Calu3 (cell line): ENCODE results near the gene ATOSB. TPM values are rescaled to one million over a fixed set of nuclear protein-coding genes. Genes with fewer than 3 reads are reported as not detected.

ENCODE experiments used
- BruUV-seq: library from RNA; stranded (reverse); fragments of 400-500 nt; replicated peaks from 2 replicates; lab custom pipeline; 2021; lab: Mats Ljungman, UMichigan
- CTCF ChIA-PET: fragments of 300-600 bp; sonication (Branson Sonifier 250); formaldehyde crosslinking; loops from one replicate; lab custom pipeline; 2022; ENCODE audit warnings: antibody characterized with exemption; lab: Charles Lee
- DNase-seq: peaks from one replicate; pipeline ENCODE4 v3.0.0; 2022
- H3K27ac Mint-ChIP-seq: one replicate; pipeline ENCODE4 v1.8.0; 2022; ENCODE audit warnings: mixed read lengths; ENCODE audit not compliant: unreplicated experiment
- H3K27me3 Mint-ChIP-seq: one replicate; pipeline ENCODE4 v1.8.0; 2022; ENCODE audit warnings: mixed read lengths; ENCODE audit not compliant: unreplicated experiment
- H3K36me3 Mint-ChIP-seq: one replicate; pipeline ENCODE4 v1.8.0; 2022; ENCODE audit warnings: mild to moderate bottlenecking, moderate library complexity, mixed read lengths; ENCODE audit not compliant: insufficient read depth, unreplicated experiment
- H3K4me1 Mint-ChIP-seq: one replicate; pipeline ENCODE4 v1.8.0; 2022; ENCODE audit warnings: mild to moderate bottlenecking, low read depth, mixed read lengths; ENCODE audit not compliant: unreplicated experiment
- H3K4me3 Mint-ChIP-seq: one replicate; pipeline ENCODE4 v1.8.0; 2022; ENCODE audit warnings: mild to moderate bottlenecking, low read depth, moderate library complexity, mixed read lengths; ENCODE audit not compliant: unreplicated experiment
- H3K9me3 Mint-ChIP-seq: one replicate; pipeline ENCODE4 v1.8.0; 2022; ENCODE audit warnings: low read depth, mixed read lengths; ENCODE audit not compliant: unreplicated experiment
- CTCF ChIP-seq: fragments of 200-600 bp; IDR thresholded peaks from one replicate; pipeline ENCODE4 v1.8.0; 2022; ENCODE audit warnings: antibody characterized with exemption; ENCODE audit not compliant: unreplicated experiment
- intact Hi-C: fragments of 100-400 bp; cut with micrococcal nuclease; formaldehyde crosslinking; loops from one replicate; pipeline ENCODE4 v1.10.0; 2022; ENCODE audit not compliant: unreplicated experiment
- total RNA-seq: library from RNA; stranded (reverse); gene quantifications from 2 replicates; pipeline ENCODE4 v1.2.3, GENCODE V29; 2022

Gene ATOSB
- total RNA-seq, 1 experiment from 2014 or later: 16.8 TPM

DNA sequence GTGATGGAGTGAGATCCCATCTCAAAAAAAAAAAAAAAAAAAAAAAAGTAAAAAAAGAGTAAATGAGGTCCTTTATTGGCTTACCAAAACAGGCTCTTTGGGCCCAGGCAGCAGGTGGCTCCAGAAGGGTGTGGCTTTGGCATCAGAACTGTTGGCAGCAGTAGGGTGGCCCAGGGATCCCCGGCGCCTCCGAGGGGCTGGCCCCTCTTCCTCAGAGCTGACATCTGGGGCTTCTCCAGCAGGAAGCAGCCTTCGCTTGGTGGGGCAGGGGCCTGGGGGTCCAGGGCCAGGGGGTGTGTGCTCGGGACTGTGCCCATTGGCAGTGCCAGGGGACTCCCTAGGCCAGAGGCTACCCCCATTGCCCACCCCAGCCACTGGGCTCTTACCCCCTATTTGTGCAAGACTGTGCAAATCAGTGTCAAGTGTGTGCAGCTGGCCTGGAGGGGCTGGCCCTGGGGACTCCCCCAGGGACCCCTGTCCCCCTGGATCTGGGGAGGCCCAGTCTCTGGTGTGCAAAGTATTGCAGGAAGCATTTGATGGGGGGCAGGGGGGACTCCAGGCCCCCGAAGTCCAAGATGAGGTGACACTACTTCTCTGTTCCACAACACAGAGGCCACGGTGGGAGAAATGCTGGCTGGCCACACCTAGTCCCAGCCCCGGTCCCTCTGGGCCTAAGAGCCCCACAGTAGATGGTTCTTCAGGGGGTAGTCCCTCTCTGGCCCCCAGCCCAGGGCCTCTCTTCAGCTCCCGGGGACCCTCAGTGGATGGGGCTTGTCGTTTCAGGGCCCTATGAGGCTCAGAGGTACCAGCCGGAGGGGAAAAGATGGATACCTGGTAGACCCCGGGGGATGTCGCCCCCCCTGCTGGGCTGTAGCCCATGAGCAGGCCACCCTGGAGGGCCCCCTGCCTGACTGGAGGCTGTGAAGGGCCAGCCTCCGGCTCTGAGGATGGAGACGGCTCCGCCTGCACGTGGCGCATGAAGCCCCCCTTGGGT is 8.1 kb downstream of the ATOSB start:
- H3K36me3 Mint-ChIP-seq: peaks cover 61% of the 10 kb centered on the region
- no peak for DNase-seq
- no peak for TF ChIP-seq CTCF

GRCh38 chr9:35106343-35106730 is 9.3 kb downstream of the ATOSB start:
- peaks cover 20% of the 10 kb centered on the region for H3K4me1 Mint-ChIP-seq
- no TSS peak for BruUV-seq
- no peak for TF ChIP-seq CTCF

More for the DNA sequence above, 8.1 kb downstream of the ATOSB start:
- Mint-ChIP-seq H3K27ac (no peak overlapping the region), H3K4me1 (peaks cover 29% of the 10 kb centered on the region), H3K4me3 (no peak overlapping the region), H3K9me3 (no peaks in the 10 kb centered on the region), H3K27me3 (no peaks in the 10 kb centered on the region)
- BruUV-seq: no TSS peak
- intact Hi-C loops: no loop called here
- CTCF ChIA-PET: interaction anchor here (0.6 kb wide), 1 partner anchor 201 kb away, joined by 3 read pairs; no protein-coding TSS in a partner anchor

DNA sequence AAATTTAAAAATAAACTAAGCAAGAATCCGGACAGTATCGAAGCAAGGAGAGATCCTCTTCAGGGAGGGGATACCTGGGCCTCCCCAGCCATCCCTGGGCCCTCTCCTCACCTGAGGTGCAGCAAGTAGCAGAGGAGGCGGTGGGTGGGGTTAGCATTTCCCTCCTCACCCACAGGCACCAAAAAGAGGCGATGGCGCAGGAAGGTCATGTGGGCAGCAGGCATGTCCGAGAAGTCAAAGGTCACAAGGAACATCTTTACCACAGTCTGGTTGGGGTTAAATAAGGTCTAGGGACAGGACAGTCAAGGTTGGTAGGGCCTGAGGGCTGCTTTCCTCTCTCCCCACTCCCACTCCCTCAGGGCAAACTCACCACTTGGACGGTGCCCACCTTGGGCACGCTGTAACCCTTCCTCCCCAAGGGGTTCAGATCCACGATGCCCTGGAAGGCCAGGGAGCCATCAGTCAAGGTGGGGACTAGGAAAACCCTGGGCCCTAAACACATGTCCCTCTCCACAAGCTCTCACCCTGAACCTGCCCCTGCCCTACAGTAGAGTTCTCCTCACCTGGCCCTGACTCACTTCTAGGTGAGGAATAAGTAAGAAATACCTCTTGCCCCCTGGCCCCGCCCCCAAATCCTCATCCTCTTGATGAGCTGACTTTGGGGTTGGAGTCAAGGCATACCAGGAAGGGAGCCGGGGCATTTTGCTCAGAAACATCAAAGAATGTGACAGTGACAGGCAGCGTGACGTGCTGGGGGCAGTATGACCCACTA is 9.9 kb downstream of the ATOSB start:
- Mint-ChIP-seq H3K4me1 (peaks cover 20% of the 10 kb centered on the region), H3K27me3 (no peaks in the 10 kb centered on the region), H3K36me3 (peaks cover 52% of the 10 kb centered on the region), H3K4me3 (no peak overlapping the region), H3K9me3 (no peaks in the 10 kb centered on the region), H3K27ac (no peak overlapping the region)
- intact Hi-C loops: no loop called here
- no peak for DNase-seq
- no peak for TF ChIP-seq CTCF
- no TSS peak for BruUV-seq
- CTCF ChIA-PET: no interaction called here

More at GRCh38 chr9:35106343-35106730, 9.3 kb downstream of the ATOSB start:
- Mint-ChIP-seq H3K4me3 (no peak overlapping the region), H3K9me3 (no peaks in the 10 kb centered on the region), H3K36me3 (peaks cover 58% of the 10 kb centered on the region), H3K27me3 (no peaks in the 10 kb centered on the region), H3K27ac (no peak overlapping the region)
- no peak for DNase-seq
- CTCF ChIA-PET: no interaction called here
- intact Hi-C loops: no loop called here

- TF ChIP-seq CTCF: no peak
- intact Hi-C loops: no loop called here
- BruUV-seq: no TSS peak
- CTCF ChIA-PET: no interaction called here
- H3K27me3 Mint-ChIP-seq: no peaks in the 10 kb centered on the region
- H3K9me3 Mint-ChIP-seq: no peaks in the 10 kb centered on the region
- peaks cover 16% of the 10 kb centered on the region for H3K4me1 Mint-ChIP-seq
- H3K4me3 Mint-ChIP-seq: no peak overlapping the region
- no peak for DNase-seq
- no peak overlapping the region for H3K27ac Mint-ChIP-seq
- H3K36me3 Mint-ChIP-seq: peaks cover 52% of the 10 kb centered on the region
These were observed 10.5 kb downstream of the ATOSB start for GRCh38 chr9:35105126-35105525.
